B cell (primary cell): Measurements from ENCODE around the gene PDGFC. TPM values are rescaled to one million over a fixed set of nuclear protein-coding genes. Genes with fewer than 3 reads are reported as not detected.

Experiments
- ATAC-seq: fragments of 200-7000 bp; cut with Tn5 transposase; one replicate; pipeline ENCODE4 v1.10.0; 2021; ENCODE audit warnings: low read depth, mild to moderate bottlenecking, moderate number of reproducible peaks, moderate library complexity
- CTCF ChIA-PET: fragments of 350-600 bp; sonication (Branson Sonifier 250); formaldehyde crosslinking; loops from one replicate; lab custom pipeline; 2021; ENCODE audit warnings: antibody characterized with exemption, inconsistent platforms; lab: Charles Lee
- POLR2A ChIA-PET: fragments of 350-600 bp; sonication (Branson Sonifier 250); formaldehyde crosslinking; loops from one replicate; lab custom pipeline; 2021; ENCODE audit warnings: antibody characterized with exemption; lab: Charles Lee
- DNase-seq: peaks from one replicate; pipeline ENCODE4 v3.0.0; 2013
- H2AFZ ChIP-seq: 2 replicates; pipeline ENCODE4 v1.6.1; 2012; ENCODE audit warnings: mild to moderate bottlenecking, low read depth, low read length; ENCODE audit not compliant: insufficient read depth, poor library complexity, severe bottlenecking
- H3K27ac ChIP-seq, 2 donors: 1 replicate in 1 of 2; 2 replicates in 1 of 2; pipeline ENCODE4 v1.5.1; 2012 to 2013; ENCODE audit warnings: low read length in 2 of 2, mild to moderate bottlenecking in 2 of 2, moderate library complexity in 1 of 2
- H3K27me3 ChIP-seq, 4 experiments: fragments of 200-600 bp in 1 of 4; sonication (generic) in 1 of 4; replicated peaks in 1 of 4; 1 replicate in 2 of 4; 2 replicates in 2 of 4; pipeline versions ENCODE4 v1.6.1 to v1.7.0; 2013 to 2016; ENCODE audit warnings: low read length in 3 of 4, mild to moderate bottlenecking in 2 of 4, mixed read lengths in 1 of 4, moderate library complexity in 1 of 4; ENCODE audit not compliant: insufficient read depth in 4 of 4, control insufficient read depth in 3 of 4; ENCODE audit errors: control extremely low read depth in 1 of 4
- H3K36me3 ChIP-seq, 2 experiments: replicated peaks in 1 of 2; 1 replicate in 1 of 2; 2 replicates in 1 of 2; pipeline versions ENCODE4 v1.6.1 to v1.7.1; 2013; ENCODE audit warnings: low read length in 1 of 2; ENCODE audit not compliant: insufficient read depth in 2 of 2, control insufficient read depth in 1 of 2; ENCODE audit errors: control extremely low read depth in 1 of 2, extremely low read depth in 1 of 2
- H3K4me1 ChIP-seq, 2 donors: fragments of 200-600 bp in 1 of 2; sonication (generic) in 1 of 2; 1 replicate in 1 of 2; 2 replicates in 1 of 2; pipeline versions ENCODE4 v1.5.1 to v1.6.1; 2013 to 2017; ENCODE audit warnings: low read length in 2 of 2; ENCODE audit not compliant: control insufficient read depth in 2 of 2, insufficient read depth in 2 of 2
- H3K4me2 ChIP-seq: replicated peaks from 2 replicates; pipeline ENCODE3; 2012; ENCODE audit warnings: mild to moderate bottlenecking, low read depth, low read length; ENCODE audit not compliant: poor library complexity, severe bottlenecking
- H3K4me3 ChIP-seq, 5 experiments: fragments of 200-600 bp in 1 of 5; sonication (generic) in 1 of 5; 1 replicate in 3 of 5; 2 replicates in 2 of 5; pipeline versions ENCODE4 v1.5.1 to v1.7.0; 2011 to 2016; ENCODE audit warnings: low read length in 4 of 5, mild to moderate bottlenecking in 4 of 5, low read depth in 2 of 5, control low read depth in 1 of 5, moderate library complexity in 1 of 5; ENCODE audit not compliant: insufficient read depth in 1 of 5; ENCODE audit errors: control extremely low read depth in 1 of 5, extremely low read depth in 1 of 5
- H3K79me2 ChIP-seq: fragments of 200-600 bp; sonication (generic); one replicate; pipeline ENCODE4 v1.6.0; 2016; ENCODE audit warnings: low read length; ENCODE audit not compliant: control insufficient read depth, insufficient read depth
- H3K9ac ChIP-seq: fragments of 200-600 bp; sonication (generic); 2 replicates; pipeline ENCODE4 v1.6.1; 2017; ENCODE audit warnings: mild to moderate bottlenecking, low read length, moderate library complexity
- H3K9me3 ChIP-seq, 3 donors: one replicate each; pipeline versions ENCODE4 v1.6.1 to v1.7.1; 2013; ENCODE audit warnings: low read length in 2 of 3; ENCODE audit not compliant: control insufficient read depth in 2 of 3, insufficient read depth in 1 of 3; ENCODE audit errors: control extremely low read depth in 1 of 3
- H4K20me1 ChIP-seq: 2 replicates; pipeline ENCODE4 v1.6.0; 2012; ENCODE audit warnings: mild to moderate bottlenecking, low read length; ENCODE audit not compliant: insufficient read depth, control insufficient read depth, poor library complexity, severe bottlenecking
- H3K27ac Mint-ChIP-seq: one replicate; pipeline ENCODE4 v1.8.0; 2021; ENCODE audit warnings: mixed read lengths
- H3K27me3 Mint-ChIP-seq: one replicate; pipeline ENCODE4 v1.8.0; 2021; ENCODE audit warnings: mixed read lengths
- H3K4me1 Mint-ChIP-seq: one replicate; pipeline ENCODE4 v1.8.0; 2021; ENCODE audit warnings: mixed read lengths
- H3K4me3 Mint-ChIP-seq: one replicate; pipeline ENCODE4 v1.8.0; 2021; ENCODE audit warnings: mixed read lengths
- H3K9me3 Mint-ChIP-seq: one replicate; pipeline ENCODE4 v1.8.0; 2022; ENCODE audit warnings: mixed read lengths; ENCODE audit not compliant: insufficient read depth
- CTCF ChIP-seq: fragments of 200-600 bp; IDR thresholded peaks from one replicate; pipeline ENCODE4 v1.8.0; 2022; ENCODE audit warnings: antibody characterized with exemption, mild to moderate bottlenecking
- EZH2 ChIP-seq: IDR thresholded peaks from 2 replicates; pipeline ENCODE4 v1.6.1; 2012; ENCODE audit warnings: borderline replicate concordance, low read depth, mild to moderate bottlenecking, moderate library complexity, low read length; ENCODE audit not compliant: insufficient read depth, poor library complexity, severe bottlenecking
- WGBS: methylation state at CpG from one replicate; pipeline ENCODE4 v1.1.5; 2013; ENCODE audit warnings: missing lambda C conversion rate; ENCODE audit not compliant: insufficient coverage; 5-methylcytosine and 5-hydroxymethylcytosine counted together
- intact Hi-C: fragments of 100-400 bp; cut with micrococcal nuclease; formaldehyde crosslinking; loops from one replicate; pipeline ENCODE4 v1.10.0; 2022
- polyA plus RNA-seq: library from polyadenylated mRNA; depleted of rRNA; stranded (reverse); fragments of >200 nt; gene quantifications from 2 replicates; pipeline ENCODE4 v1.2.3, GENCODE V29; 2012
- total RNA-seq, 2 donors: library from RNA; stranded (reverse); fragments of 120-200 nt in 1 of 2; gene quantifications; 1 replicate in 1 of 2; 2 replicates in 1 of 2; pipeline versions ENCODE4 v1.2.3 to v1.2.4, GENCODE V29; 2013 to 2022

PDGFC gene
- total and polyA plus RNA-seq, 2 donors (not counting 1 experiment from before 2014, with no cell fraction given): 0.10 TPM; not detected in 1

DNA sequence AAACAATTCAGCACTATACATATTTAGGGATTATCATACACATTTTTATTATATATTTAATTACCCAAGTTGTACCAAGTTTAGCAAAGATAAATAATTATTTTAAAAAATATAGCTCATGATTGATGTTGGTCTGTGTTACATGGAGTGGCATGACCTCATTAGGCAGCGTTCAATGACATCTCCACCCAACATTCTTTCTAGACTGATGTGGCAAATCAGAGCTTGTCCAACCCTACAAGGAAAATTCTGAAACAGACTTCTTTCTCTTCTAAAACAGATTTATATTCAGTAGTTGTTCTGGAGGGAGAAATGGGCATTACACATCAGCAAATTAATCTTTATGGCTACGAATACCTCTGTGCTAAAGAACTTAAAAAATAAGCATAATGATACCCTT is 189.7 kb downstream of the PDGFC start:
- Histone ChIP-seq H3K9ac (no peak overlapping the region), H3K4me3 (no peak overlapping the region), H3K79me2 (no peaks in the 10 kb centered on the region), H2AFZ (no peak overlapping the region), H3K4me2 (no peak overlapping the region), H3K9me3 (no peaks in the 10 kb centered on the region), H3K27ac (no peak overlapping the region), H3K36me3 (no peaks in the 10 kb centered on the region), H3K4me1 (no peaks in the 10 kb centered on the region), H4K20me1 (no peaks in the 10 kb centered on the region), H3K27me3 (no peaks in the 10 kb centered on the region)
- no peaks in the 10 kb centered on the region for H3K27me3 Mint-ChIP-seq
- CTCF ChIA-PET: no interaction called here
- H3K4me3 Mint-ChIP-seq: no peak overlapping the region
- TF ChIP-seq CTCF (no peak), EZH2 (no peak)
- no peak overlapping the region for H3K27ac Mint-ChIP-seq
- intact Hi-C loops: no loop called here
- H3K4me1 Mint-ChIP-seq: no peaks in the 10 kb centered on the region
- no peak for DNase-seq
- WGBS: no CpG with 5 or more reads among the region's 2 CpGs
- POLR2A ChIA-PET: no interaction called here
- H3K9me3 Mint-ChIP-seq: no peaks in the 10 kb centered on the region
- no peak for ATAC-seq

DNA sequence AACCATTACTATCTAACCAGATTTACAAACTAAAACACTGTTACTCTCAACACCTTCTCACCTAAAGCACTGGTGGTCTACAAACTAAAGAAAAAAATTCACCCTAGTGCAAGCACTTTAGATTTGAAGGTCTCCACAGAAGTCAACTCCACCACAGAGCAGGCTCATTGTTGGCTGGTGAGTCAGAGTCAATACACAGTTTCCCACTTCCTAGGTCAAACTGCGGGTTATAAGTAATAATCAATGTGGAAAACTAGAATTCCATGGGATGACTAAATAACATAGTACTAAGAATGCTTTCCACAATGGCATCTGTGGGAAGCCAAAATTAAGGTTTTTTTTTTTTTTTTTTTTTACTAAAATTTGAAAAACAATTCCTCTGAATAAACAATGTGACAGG is 191.8 kb downstream of the PDGFC start:
- Mint-ChIP-seq H3K27me3 (no peaks in the 10 kb centered on the region), H3K4me1 (no peaks in the 10 kb centered on the region), H3K27ac (no peak overlapping the region), H3K4me3 (no peak overlapping the region), H3K9me3 (no peaks in the 10 kb centered on the region)
- no peaks in the 10 kb centered on the region for H4K20me1 ChIP-seq
- H3K79me2 ChIP-seq: no peaks in the 10 kb centered on the region
- no CpG with 5 or more reads among the region's 1 CpG for WGBS
- CTCF ChIA-PET: no interaction called here
- H3K9ac ChIP-seq: no peak overlapping the region
- no peak for ATAC-seq
- intact Hi-C loops: no loop called here
- no peaks in the 10 kb centered on the region for H3K9me3 ChIP-seq
- no peak overlapping the region for H3K4me2 ChIP-seq
- H3K27ac ChIP-seq: no peak overlapping the region
- no peak overlapping the region for H3K4me3 ChIP-seq
- TF ChIP-seq CTCF (no peak), EZH2 (no peak)
- no peaks in the 10 kb centered on the region for H3K27me3 ChIP-seq
- no peaks in the 10 kb centered on the region for H3K36me3 ChIP-seq
- no peak for DNase-seq
- H3K4me1 ChIP-seq: no peaks in the 10 kb centered on the region
- POLR2A ChIA-PET: no interaction called here
- no peak overlapping the region for H2AFZ ChIP-seq
